KMS-11 (cell line): ENCODE data around the gene RPRML.

Source experiments
- H2AFZ ChIP-seq: fragments of 200-600 bp; sonication (generic); 2 replicates; pipeline ENCODE4 v1.6.1; 2016; ENCODE audit warnings: antibody characterized with exemption, mixed run types, low read depth
- H3K27ac ChIP-seq: fragments of 200-600 bp; sonication (generic); 2 replicates; pipeline ENCODE4 v1.6.1; 2016; ENCODE audit warnings: mild to moderate bottlenecking, mixed run types
- H3K27me3 ChIP-seq: fragments of 200-600 bp; sonication (generic); 2 replicates; pipeline ENCODE4 v1.6.1; 2017; ENCODE audit warnings: mild to moderate bottlenecking, low read depth, mixed run types, moderate library complexity; ENCODE audit not compliant: insufficient read depth
- H3K36me3 ChIP-seq: fragments of 200-600 bp; sonication (generic); 2 replicates; pipeline ENCODE4 v1.6.1; 2017; ENCODE audit warnings: mild to moderate bottlenecking, mixed run types; ENCODE audit not compliant: insufficient read depth
- H3K4me1 ChIP-seq: fragments of 200-600 bp; sonication (generic); 2 replicates; pipeline ENCODE4 v1.6.1; 2016; ENCODE audit warnings: mild to moderate bottlenecking, low read depth, mixed run types; ENCODE audit not compliant: poor library complexity, severe bottlenecking
- H3K4me2 ChIP-seq: fragments of 200-600 bp; sonication (generic); 2 replicates; pipeline ENCODE4 v1.7.0; 2016; ENCODE audit warnings: mild to moderate bottlenecking, mixed run types
- H3K4me3 ChIP-seq: fragments of 200-600 bp; sonication (generic); IDR thresholded peaks from 2 replicates; pipeline ENCODE4 v1.6.1; 2017; ENCODE audit warnings: low read depth, low read length, mixed read lengths; ENCODE audit not compliant: insufficient read depth
- H3K79me2 ChIP-seq: fragments of 200-600 bp; sonication (generic); 2 replicates; pipeline ENCODE4 v1.6.1; 2016; ENCODE audit warnings: low read depth, mixed run types; ENCODE audit not compliant: insufficient read depth
- H3K9ac ChIP-seq: fragments of 200-600 bp; sonication (generic); 2 replicates; pipeline ENCODE4 v1.6.1; 2016; ENCODE audit warnings: mild to moderate bottlenecking, mixed run types
- H4K20me1 ChIP-seq: fragments of 200-600 bp; sonication (generic); 2 replicates; pipeline ENCODE4 v1.6.1; 2016; ENCODE audit warnings: mild to moderate bottlenecking, mixed run types; ENCODE audit not compliant: insufficient read depth
- TF ChIP-seq, protein P1 (sequence below): fragments of 200-600 bp; sonication (generic); conservative IDR thresholded peaks from 2 replicates; pipeline ENCODE4 v1.6.1; 2017; ENCODE audit warnings: low read depth, mild to moderate bottlenecking, antibody characterized with exemption, low read length, moderate library complexity, mixed read lengths

Gene RPRML

DNA sequence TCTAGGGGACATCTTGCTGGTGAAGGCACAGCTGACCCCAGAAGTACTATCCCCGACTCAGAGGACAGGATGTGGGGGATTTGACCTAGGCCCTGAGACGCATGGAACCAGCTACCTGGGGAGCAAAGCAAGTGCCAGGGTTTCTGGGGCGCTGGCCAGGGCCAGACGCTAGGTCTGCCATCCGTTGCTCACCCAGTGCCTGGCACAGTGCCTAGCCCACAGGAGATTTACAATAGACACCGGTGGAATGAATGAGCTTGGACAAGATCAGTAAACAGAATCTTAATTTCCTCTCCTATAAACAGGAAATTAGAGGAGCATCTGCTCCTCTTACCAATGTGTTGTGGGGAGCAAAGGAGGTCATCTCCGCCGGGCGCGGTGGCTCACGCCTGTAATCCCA, 5.0 kb downstream of the RPRML start:
- Histone ChIP-seq H3K79me2 (no peaks in the 10 kb centered on the region), H3K9ac (no peak overlapping the region), H3K4me3 (no peak overlapping the region), H3K27me3 (no peaks in the 10 kb centered on the region), H4K20me1 (no peaks in the 10 kb centered on the region), H3K27ac (no peak overlapping the region), H2AFZ (no peak overlapping the region), H3K4me1 (no peaks in the 10 kb centered on the region), H3K36me3 (no peaks in the 10 kb centered on the region), H3K4me2 (no peak overlapping the region)
- TF ChIP-seq, protein P1, sequence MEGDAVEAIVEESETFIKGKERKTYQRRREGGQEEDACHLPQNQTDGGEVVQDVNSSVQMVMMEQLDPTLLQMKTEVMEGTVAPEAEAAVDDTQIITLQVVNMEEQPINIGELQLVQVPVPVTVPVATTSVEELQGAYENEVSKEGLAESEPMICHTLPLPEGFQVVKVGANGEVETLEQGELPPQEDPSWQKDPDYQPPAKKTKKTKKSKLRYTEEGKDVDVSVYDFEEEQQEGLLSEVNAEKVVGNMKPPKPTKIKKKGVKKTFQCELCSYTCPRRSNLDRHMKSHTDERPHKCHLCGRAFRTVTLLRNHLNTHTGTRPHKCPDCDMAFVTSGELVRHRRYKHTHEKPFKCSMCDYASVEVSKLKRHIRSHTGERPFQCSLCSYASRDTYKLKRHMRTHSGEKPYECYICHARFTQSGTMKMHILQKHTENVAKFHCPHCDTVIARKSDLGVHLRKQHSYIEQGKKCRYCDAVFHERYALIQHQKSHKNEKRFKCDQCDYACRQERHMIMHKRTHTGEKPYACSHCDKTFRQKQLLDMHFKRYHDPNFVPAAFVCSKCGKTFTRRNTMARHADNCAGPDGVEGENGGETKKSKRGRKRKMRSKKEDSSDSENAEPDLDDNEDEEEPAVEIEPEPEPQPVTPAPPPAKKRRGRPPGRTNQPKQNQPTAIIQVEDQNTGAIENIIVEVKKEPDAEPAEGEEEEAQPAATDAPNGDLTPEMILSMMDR: no peak

DNA sequence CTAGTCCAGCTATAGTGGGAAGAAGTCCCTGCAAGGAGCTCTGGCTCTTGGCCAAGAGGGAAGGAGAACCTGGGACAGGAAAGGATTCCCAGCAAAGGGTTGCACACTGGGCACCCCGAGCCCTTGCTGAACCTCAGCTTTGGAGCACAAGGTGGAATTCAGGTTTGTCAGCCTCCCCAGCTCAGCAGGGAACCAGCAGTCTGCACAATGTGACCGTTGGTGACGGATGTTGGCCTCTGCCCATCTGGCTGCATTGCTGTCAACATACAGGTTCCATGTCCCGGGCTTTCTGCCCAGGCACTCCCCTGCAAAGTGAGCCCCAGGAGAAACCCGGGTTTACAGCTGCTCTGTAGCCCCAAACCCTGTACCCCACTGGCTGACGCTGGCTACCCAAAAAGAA, 6.7 kb downstream of the RPRML start:
- no peaks in the 10 kb centered on the region for H3K4me1 ChIP-seq
- TF ChIP-seq, protein P1: no peak
- no peak overlapping the region for H3K9ac ChIP-seq
- H3K36me3 ChIP-seq: no peaks in the 10 kb centered on the region
- H3K4me3 ChIP-seq: no peak overlapping the region
- H3K27ac ChIP-seq: no peak overlapping the region
- H3K27me3 ChIP-seq: no peaks in the 10 kb centered on the region
- no peaks in the 10 kb centered on the region for H4K20me1 ChIP-seq
- H3K79me2 ChIP-seq: no peaks in the 10 kb centered on the region
- no peak overlapping the region for H2AFZ ChIP-seq
- no peak overlapping the region for H3K4me2 ChIP-seq

DNA sequence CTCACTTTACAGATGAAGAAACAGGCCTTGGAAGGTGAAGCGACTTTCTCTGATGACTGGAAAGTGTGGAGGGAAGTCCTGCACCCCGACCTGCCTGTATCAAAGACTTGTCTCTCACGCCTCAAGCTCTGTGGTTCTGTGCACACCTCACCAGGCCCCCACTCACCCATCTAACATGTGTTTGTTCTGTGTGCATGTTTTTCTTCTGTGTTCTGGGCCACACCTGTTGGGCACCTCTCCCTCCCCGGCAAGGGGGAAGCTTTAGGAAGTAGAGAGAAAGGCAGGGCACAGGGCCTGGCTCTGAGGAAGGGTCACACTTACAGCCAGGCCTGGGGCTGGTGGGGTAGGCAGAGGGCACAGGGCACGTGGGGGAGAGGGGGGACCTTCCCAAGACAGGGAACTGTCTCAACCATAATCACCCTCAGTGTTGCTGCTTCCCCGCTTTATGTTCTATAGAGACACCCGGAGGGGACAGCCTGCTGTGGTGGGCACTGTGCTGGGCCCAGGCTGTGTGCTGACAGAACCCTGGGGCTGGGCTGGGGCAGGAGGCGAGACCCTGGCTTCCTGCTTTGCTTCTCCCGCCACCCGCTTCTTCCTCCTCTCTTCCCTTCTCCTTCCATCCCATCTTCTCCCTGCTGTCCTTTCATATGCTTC, 7.3 kb downstream of the RPRML start:
- no peak overlapping the region for H3K9ac ChIP-seq
- no peaks in the 10 kb centered on the region for H3K79me2 ChIP-seq
- no peaks in the 10 kb centered on the region for H3K4me1 ChIP-seq
- TF ChIP-seq, protein P1: no peak
- H3K27ac ChIP-seq: no peak overlapping the region
- H3K4me2 ChIP-seq: no peak overlapping the region
- no peaks in the 10 kb centered on the region for H3K27me3 ChIP-seq
- no peaks in the 10 kb centered on the region for H3K36me3 ChIP-seq
- no peak overlapping the region for H3K4me3 ChIP-seq
- H2AFZ ChIP-seq: no peak overlapping the region
- H4K20me1 ChIP-seq: no peaks in the 10 kb centered on the region

DNA sequence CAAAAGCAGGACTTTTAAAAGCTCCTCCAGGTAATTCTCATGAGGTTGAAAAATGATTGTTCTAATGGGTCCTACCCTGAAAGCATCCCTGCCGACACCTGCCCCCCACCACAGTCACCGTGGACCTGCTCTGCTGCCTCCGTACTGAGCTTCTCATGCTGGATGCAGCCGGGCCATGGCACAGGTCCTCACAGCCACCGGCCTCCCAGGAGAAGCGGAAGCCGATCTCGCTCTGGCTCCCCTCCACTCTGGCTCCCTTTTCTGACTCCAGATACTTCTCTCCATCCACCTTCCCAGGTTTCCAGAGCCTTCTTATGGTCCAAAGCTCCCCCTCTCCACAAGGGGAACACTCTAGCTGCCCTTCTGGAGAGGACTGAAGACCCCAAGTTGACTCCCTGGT, 10.2 kb downstream of the RPRML start:
- Histone ChIP-seq H3K27me3 (no peaks in the 10 kb centered on the region), H4K20me1 (no peaks in the 10 kb centered on the region), H3K4me2 (no peak overlapping the region), H3K36me3 (no peaks in the 10 kb centered on the region), H3K79me2 (no peaks in the 10 kb centered on the region), H3K4me1 (no peaks in the 10 kb centered on the region), H2AFZ (no peak overlapping the region), H3K9ac (no peak overlapping the region), H3K27ac (no peak overlapping the region), H3K4me3 (no peak overlapping the region)
- TF ChIP-seq, protein P1: no peak
